HepG2 (cell line): ENCODE data around the gene NHSL1. TPM values are rescaled to one million over a fixed set of nuclear protein-coding genes. Genes with fewer than 3 reads are reported as not detected.

Experiments
- DMAP1 ChIP-seq: IDR thresholded peaks from 2 replicates; pipeline ENCODE4 v1.6.1; 2016
- FOXK1 ChIP-seq: sonication (generic); formaldehyde crosslinking; IDR thresholded peaks from 2 replicates; pipeline ENCODE4 v1.4.0; 2020; ENCODE audit warnings: low read depth, missing genetic modification reagents, borderline replicate concordance
- GFI1 ChIP-seq: sonication (generic); formaldehyde crosslinking; IDR thresholded peaks from 2 replicates; pipeline ENCODE4 v1.5.0; 2020; ENCODE audit warnings: missing genetic modification reagents, mild to moderate bottlenecking, borderline replicate concordance
- GZF1 ChIP-seq: sonication (generic); formaldehyde crosslinking; IDR thresholded peaks from 2 replicates; pipeline ENCODE4 v1.5.1; 2020; ENCODE audit warnings: mild to moderate bottlenecking, missing genetic modification reagents
- HMG20A ChIP-seq: IDR thresholded peaks from 2 replicates; pipeline ENCODE4 v1.6.1; 2016; ENCODE audit warnings: borderline replicate concordance
- KLF16 ChIP-seq, 2 experiments: sonication (generic) in 1 of 2; formaldehyde crosslinking in 1 of 2; IDR thresholded peaks; 2 replicates each; pipeline versions ENCODE4 v1.6.1 to v1.8.0; 2016 to 2023; ENCODE audit warnings: missing genetic modification reagents in 2 of 2, missing compliant biosample characterization in 1 of 2
- MYNN ChIP-seq: sonication (generic); formaldehyde crosslinking; IDR thresholded peaks from 2 replicates; pipeline ENCODE4 v1.4.0; 2020; ENCODE audit warnings: mild to moderate bottlenecking, low read depth, missing genetic modification reagents
- PATZ1 ChIP-seq: sonication (generic); formaldehyde crosslinking; IDR thresholded peaks from 2 replicates; pipeline ENCODE4 v1.4.0; 2020; ENCODE audit warnings: missing genetic modification reagents
- REL ChIP-seq: sonication (generic); formaldehyde crosslinking; conservative IDR thresholded peaks from 2 replicates; pipeline ENCODE4 v1.8.0; 2022; ENCODE audit warnings: mild to moderate bottlenecking, missing genetic modification reagents, moderate library complexity
- TRIM24 ChIP-seq: sonication (generic); formaldehyde crosslinking; IDR thresholded peaks from 2 replicates; pipeline ENCODE4 v1.8.0; 2022; ENCODE audit warnings: mild to moderate bottlenecking, missing genetic modification reagents
- ZBTB7A ChIP-seq: sonication (generic); formaldehyde crosslinking; IDR thresholded peaks from 2 replicates; pipeline ENCODE4 v1.8.0; 2022; ENCODE audit warnings: mild to moderate bottlenecking, missing genetic modification reagents
- ZNF761 ChIP-seq: sonication (generic); formaldehyde crosslinking; conservative IDR thresholded peaks from 2 replicates; pipeline ENCODE4 v1.4.0; 2020; ENCODE audit warnings: mild to moderate bottlenecking, missing genetic modification reagents
- ZNF788 ChIP-seq: sonication (generic); formaldehyde crosslinking; IDR thresholded peaks from 2 replicates; pipeline ENCODE4 v1.5.0; 2020; ENCODE audit warnings: mild to moderate bottlenecking, missing genetic modification reagents, borderline replicate concordance
- polyA plus RNA-seq, 8 experiments: library from polyadenylated mRNA; depleted of rRNA in 3 of 8; stranded (reverse) in 7 of 8; unstranded in 1 of 8; fragments of >200 nt; fragmentation: Illumina TruSeq in 4 of 8; extraction: Trizol in 4 of 8; gene quantifications; 2 replicates each; pipeline versions ENCODE4 v1.2.1 to v1.2.3, GENCODE V29; 2011 to 2016; ENCODE audit warnings: low read depth in 4 of 8, missing spikeins in 1 of 8, mixed read lengths in 1 of 8; ENCODE audit not compliant: insufficient read depth in 1 of 8
- total RNA-seq, 5 experiments: library from RNA; depleted of rRNA; stranded (reverse); fragments of >200 nt; fragmentation: Illumina TruSeq; extraction: Trizol; gene quantifications; 2 replicates each; pipeline ENCODE4 v1.2.3, GENCODE V29; 2016; ENCODE audit warnings: low read depth in 1 of 5
- TF ChIP-seq, protein P1 (sequence below): sonication (generic); formaldehyde crosslinking; IDR thresholded peaks from 2 replicates; pipeline ENCODE4 v1.5.0; 2020; ENCODE audit warnings: missing genetic modification reagents
- TF ChIP-seq, protein P2 (sequence below): sonication (generic); formaldehyde crosslinking; IDR thresholded peaks from 2 replicates; pipeline ENCODE4 v1.9.0; 2021; ENCODE audit warnings: missing genetic modification reagents, borderline replicate concordance
- TF ChIP-seq, protein P3 (sequence below): sonication (generic); formaldehyde crosslinking; IDR thresholded peaks from 2 replicates; pipeline ENCODE4 v1.8.0; 2022; ENCODE audit warnings: missing genetic modification reagents, low read depth, mild to moderate bottlenecking, borderline replicate concordance

The NHSL1 gene
- total and polyA plus RNA-seq, 2 of the 13 experiments (the other 11 are each of a cell fraction or from before 2014, with no cell fraction given): 24.9 to 53.6 TPM

GRCh38 chr6:138507977-138508675 is 8.8 kb upstream of the NHSL1 start (continued):
- TF ChIP-seq TRIM24 (CRISPR knock-in tag) (no peak), DMAP1 (CRISPR knock-in tag) (peak; percentile 65), ZNF788 (peak; percentile 47; the same call in 1 of the 2 replicates), GFI1 (CRISPR knock-in tag) (no peak; the same call in 1 of the 2 replicates), ZBTB7A (no peak), MYNN (CRISPR knock-in tag) (no peak), GZF1 (CRISPR knock-in tag) (no peak), KLF16 (CRISPR knock-in tag; IDR thresholded peaks at IDR 0.05) (peak in 1 of 2 experiments; percentile 49; a peak in 1 of 4 replicates), REL (CRISPR knock-in tag) (no peak), HMG20A (peak; percentile 51; the same call in 1 of the 2 replicates), ZNF761 (CRISPR knock-in tag) (no peak; the same call in 1 of the 2 replicates), PATZ1 (CRISPR knock-in tag) (no peak), FOXK1 (CRISPR knock-in tag) (no peak)
- TF ChIP-seq, protein P1, sequence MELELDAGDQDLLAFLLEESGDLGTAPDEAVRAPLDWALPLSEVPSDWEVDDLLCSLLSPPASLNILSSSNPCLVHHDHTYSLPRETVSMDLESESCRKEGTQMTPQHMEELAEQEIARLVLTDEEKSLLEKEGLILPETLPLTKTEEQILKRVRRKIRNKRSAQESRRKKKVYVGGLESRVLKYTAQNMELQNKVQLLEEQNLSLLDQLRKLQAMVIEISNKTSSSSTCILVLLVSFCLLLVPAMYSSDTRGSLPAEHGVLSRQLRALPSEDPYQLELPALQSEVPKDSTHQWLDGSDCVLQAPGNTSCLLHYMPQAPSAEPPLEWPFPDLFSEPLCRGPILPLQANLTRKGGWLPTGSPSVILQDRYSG: no peak
- TF ChIP-seq, protein P2, sequence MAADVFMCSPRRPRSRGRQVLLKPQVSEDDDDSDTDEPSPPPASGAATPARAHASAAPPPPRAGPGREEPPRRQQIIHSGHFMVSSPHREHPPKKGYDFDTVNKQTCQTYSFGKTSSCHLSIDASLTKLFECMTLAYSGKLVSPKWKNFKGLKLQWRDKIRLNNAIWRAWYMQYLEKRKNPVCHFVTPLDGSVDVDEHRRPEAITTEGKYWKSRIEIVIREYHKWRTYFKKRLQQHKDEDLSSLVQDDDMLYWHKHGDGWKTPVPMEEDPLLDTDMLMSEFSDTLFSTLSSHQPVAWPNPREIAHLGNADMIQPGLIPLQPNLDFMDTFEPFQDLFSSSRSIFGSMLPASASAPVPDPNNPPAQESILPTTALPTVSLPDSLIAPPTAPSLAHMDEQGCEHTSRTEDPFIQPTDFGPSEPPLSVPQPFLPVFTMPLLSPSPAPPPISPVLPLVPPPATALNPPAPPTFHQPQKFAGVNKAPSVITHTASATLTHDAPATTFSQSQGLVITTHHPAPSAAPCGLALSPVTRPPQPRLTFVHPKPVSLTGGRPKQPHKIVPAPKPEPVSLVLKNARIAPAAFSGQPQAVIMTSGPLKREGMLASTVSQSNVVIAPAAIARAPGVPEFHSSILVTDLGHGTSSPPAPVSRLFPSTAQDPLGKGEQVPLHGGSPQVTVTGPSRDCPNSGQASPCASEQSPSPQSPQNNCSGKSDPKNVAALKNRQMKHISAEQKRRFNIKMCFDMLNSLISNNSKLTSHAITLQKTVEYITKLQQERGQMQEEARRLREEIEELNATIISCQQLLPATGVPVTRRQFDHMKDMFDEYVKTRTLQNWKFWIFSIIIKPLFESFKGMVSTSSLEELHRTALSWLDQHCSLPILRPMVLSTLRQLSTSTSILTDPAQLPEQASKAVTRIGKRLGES: no peak
- TF ChIP-seq, protein P3, sequence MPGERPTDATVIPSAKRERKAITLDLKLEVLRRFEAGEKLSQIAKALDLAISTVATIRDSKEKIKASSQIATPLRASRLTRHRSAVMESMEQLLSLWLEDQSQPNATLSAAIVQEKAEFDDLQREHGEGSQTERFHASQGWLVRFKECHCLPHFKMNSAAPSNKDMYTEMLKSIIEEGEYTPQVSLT (CRISPR knock-in tag): no peak
